Keratinocyte (primary cell): ENCODE measurements around the gene ROCK1.

Experiments
- EZH2 ChIP-seq: IDR thresholded peaks from one replicate; pipeline ENCODE4 v1.6.1; 2012; ENCODE audit warnings: inconsistent platforms, mild to moderate bottlenecking, low read length, moderate library complexity
- TF ChIP-seq, protein P1 (sequence below), 3 experiments: IDR thresholded peaks in 1 of 3; conservative IDR thresholded peaks in 1 of 3; optimal IDR thresholded peaks in 1 of 3; 2 replicates in 2 of 3; 3 replicates in 1 of 3; pipeline versions ENCODE3 to v1.5.1; 2011; ENCODE audit warnings: low read length in 3 of 3, mild to moderate bottlenecking in 3 of 3, moderate library complexity in 2 of 3, control low read depth in 1 of 3, inconsistent platforms in 1 of 3; ENCODE audit not compliant: insufficient read depth in 2 of 3; ENCODE audit errors: extremely low read depth in 1 of 3

DNA sequence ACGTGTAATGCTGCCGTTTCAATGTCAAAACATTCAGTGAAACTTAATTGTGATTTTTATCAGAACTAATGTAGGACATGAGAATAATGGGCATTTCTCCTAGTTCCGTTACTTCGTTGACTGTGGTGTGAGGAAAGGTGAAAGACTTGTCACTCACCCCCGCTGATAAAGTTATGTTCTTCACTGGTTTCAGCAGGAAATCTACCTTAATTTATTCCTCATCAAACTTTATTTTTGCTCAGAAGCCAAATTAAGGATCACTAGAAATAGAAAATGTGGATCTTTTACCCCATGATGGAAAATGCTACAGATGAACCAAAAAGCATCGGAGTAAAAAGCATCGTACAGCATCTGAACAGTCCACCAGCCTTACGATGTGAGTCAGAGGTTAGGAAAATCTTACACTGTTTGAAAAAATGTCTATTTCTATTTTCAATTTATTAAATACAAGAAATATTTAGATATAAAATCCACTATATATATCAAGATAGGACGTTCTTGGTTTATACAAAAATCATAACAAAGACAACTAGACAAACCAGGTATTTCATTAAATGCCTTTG lies 1.0 kb upstream of the ROCK1 start:
- TF ChIP-seq, protein P1, sequence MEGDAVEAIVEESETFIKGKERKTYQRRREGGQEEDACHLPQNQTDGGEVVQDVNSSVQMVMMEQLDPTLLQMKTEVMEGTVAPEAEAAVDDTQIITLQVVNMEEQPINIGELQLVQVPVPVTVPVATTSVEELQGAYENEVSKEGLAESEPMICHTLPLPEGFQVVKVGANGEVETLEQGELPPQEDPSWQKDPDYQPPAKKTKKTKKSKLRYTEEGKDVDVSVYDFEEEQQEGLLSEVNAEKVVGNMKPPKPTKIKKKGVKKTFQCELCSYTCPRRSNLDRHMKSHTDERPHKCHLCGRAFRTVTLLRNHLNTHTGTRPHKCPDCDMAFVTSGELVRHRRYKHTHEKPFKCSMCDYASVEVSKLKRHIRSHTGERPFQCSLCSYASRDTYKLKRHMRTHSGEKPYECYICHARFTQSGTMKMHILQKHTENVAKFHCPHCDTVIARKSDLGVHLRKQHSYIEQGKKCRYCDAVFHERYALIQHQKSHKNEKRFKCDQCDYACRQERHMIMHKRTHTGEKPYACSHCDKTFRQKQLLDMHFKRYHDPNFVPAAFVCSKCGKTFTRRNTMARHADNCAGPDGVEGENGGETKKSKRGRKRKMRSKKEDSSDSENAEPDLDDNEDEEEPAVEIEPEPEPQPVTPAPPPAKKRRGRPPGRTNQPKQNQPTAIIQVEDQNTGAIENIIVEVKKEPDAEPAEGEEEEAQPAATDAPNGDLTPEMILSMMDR (optimal IDR thresholded peaks at IDR 0.05 in 1 of 3, IDR thresholded peaks at IDR 0.05 in 1 of 3, conservative IDR thresholded peaks at IDR 0.05 in 1 of 3; ENCODE audit: extremely low read depth in 1 of 3, insufficient read depth in 2 of 3, low read length in 3 of 3): no peak
- TF ChIP-seq EZH2: no peak
